KG1 (cell line): ENCODE results near the gene DLX2.
"Not testable (repeated sequence)": the region's sequence is repeated elsewhere in the genome, so short reads cannot be mapped to it uniquely, and the experiment has no call there.

Source experiments
- DNase-seq: peaks from one replicate; lab custom pipeline; 2025; lab: John Stamatoyannopoulos, UW

DLX2 gene

DNA sequence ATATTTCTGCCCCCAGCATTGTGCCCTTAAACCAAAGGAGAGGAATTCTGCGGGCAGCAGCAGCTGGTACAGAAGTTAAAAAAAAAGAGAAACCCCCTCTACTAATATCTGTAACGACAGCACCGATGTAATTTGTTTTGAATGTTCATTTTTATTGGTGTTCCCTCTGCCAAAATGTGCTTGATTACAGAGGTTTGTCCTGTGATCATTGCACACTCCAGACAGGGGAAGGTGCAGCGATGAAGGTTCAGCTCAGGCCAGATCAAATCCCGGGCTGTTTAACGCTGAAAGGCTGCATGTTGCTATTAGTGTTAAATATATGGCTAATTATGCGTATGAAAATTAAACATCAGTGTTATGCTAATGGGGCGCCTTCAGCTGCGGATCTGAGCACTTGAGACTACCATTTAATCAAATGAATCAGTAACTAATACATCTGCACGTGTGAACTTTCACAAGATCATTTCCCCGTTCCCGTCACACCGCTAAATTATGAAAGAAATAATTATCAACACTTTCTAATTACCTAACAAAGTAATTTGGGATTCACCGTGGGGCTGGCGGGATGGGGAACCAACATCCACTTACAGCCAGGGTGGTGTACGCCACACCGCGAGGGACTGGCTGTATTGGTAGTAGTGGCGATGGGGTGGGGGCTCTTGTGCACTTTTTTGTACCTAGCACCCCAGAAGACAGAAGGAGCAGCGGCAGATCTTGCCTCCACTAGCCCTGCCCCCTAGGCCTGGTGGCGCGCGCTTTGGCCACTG lies 18.9 kb downstream of the DLX2 start:
- DNase-seq: no peak

DNA sequence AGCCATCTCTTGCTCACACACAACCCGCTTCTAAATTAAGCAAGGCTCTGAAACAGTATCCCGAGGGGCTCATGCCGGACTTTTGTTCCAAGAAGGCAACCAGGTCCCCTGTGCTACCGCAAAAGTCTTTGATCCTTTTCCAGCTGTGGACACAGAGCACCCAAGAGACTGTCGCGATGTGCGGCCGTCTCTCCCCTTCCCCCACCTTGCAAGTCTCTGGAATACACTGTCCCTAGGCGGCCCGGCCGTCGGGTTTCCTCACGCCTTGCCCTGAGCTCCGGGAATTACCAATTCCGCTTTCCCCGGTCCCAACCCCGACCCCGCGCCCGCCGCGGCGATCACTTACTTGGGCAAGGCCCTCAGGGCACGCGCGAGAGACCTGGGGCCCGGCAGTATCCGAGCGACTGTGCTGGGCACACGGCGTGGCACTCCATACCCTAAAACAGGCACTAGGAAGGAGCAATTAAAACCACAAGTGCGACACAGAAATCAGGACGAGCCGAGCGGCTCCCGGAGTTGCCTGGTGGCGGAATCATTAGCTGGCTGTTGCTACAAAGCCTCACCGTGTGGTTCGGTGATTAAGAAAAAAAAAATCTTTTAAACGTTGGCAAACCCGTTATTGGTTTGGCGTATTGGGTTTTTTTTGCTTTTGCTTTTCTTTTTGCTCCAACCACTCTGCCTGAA lies 19.6 kb downstream of the DLX2 start:
- DNase-seq: no peak

DNA sequence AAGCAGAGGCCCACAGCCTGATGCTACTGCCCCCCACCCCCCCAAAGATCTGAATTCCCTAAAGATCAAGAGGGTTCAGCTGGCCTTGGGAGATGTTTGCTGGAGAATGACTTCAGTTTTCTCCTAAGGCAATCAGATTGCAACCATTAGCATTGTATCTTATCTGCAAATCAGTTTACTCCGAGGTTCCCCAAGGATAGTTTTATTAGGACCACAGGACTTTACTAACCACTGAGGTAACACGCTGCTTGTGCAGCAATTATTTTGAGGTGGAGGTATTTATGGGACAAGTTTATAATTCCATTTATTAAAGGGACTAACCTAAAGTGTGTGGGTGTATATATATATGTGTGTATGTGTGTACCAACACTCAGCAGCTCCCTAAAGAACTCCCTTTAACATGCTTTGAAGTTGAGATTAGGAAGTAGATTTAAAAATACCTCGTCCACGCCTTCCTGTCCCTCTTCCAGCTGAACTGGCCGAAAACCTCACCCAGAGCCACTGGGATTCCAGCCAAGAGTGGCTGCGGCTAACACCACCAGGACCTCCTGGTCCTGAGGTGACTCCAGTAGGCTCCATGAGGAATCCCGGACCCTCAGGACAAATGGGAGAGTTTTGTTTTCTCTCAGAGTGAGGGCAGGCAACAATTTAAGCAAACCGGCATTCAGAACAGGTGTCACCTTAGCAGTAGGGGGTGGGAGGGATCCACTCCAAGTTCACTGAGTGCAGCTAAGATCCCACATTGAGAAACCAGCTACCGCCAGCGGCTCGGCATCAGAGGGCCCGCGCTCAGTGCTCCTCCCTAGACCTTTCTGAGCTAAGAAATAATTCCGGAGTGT lies 20.4 kb downstream of the DLX2 start:
- DNase-seq: no peak

DNA sequence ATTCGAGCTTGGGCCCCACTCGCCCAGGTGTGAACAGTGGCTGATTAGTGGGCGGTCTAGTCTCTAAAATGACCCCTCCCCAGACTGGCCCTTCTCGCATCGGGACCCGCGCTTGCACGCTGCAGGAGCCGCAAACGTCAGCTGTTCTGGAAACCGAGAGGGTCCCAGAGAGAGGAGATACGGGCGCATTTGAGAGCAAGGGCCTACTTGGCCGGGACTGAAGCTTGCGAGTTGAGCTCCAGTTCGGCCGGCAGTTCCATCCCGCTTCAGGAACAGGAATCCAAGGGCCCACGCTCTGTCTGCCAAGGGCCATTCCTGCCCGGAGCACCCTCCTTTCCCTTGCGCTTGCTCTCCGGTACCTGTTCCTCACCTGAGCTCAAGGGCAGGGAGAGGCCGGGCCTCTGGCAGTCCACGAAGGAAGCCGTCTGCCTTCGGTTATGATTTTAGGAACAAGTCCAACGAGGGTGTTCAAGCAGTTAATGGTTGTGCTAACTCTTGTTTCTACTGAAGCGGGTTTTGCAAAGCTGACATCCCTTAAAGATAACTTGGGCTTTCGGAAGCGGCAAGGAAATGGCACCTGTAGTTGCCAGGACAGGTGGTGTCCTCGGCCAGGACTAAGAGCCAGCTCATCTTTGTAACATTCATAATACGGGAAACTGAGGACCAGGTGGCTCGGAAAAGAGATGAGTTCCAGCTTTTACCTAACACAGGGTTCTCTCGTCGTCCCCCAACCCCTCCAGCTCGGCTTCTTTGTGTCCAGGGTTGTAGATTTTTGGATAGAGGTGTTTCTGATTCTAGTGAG lies 21.3 kb downstream of the DLX2 start:
- no peak for DNase-seq

DNA sequence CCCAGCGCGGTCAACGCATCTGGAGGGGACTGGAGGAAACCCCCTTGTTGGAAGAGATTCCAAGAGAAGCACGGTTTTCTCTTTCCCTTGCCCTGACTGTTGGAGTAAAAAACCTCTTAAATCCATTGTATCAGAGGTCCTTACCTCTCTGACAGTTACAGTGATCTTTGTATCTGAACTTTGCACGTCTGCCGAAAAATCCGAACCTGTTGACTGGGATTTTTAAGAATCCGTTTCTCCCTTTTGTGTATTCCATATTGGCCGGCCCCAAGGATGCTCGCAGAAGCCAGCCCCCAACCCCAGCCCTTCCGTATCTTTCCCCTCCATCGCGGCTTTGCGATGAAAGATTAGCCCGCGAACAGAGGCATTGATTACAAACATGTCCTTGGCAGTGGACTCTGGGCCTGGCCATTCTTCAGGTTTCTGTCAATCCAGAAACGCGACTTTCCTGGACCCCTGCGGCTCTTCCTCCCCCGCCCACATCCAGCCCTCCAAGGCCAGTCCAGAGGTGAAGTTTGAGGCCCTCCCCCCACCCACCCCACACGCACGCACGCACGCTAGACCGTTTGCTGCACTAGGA lies 22.0 kb downstream of the DLX2 start:
- DNase-seq: no peak

DNA sequence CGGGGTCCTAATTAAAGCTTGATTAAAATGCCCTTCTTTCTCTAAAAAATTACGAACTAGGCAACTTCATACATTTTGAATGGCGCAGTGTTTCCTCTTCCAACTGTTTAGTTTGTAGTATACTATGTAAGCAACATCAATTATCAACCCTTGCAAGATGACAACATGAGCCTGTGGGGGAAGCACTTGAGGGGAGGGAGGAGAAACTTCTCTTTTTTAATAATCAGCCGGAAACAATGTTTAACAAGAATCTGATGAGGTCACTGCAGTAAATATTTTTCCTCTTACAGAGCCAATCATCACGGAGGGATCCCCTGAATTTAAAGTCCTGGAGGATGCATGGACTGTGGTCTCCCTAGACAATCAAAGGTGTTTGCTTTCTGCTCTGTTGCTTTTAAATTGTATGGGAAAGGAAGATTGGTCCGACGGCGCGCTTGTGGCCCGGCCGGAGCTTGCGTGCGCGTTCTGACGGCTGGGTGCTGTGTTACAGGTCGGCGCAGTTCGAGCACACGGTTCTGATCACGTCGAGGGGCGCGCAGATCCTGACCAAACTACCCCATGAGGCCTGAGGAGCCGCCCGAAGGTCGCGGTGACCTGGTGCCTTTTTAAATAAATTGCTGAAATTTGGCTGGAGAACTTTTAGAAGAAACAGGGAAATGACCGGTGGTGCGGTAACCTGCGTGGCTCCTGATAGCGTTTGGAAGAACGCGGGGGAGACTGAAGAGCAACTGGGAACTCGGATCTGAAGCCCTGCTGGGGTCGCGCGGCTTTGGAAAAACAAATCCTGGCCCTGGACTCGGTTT lies 22.7 kb downstream of the DLX2 start:
- no peak for DNase-seq

DNA sequence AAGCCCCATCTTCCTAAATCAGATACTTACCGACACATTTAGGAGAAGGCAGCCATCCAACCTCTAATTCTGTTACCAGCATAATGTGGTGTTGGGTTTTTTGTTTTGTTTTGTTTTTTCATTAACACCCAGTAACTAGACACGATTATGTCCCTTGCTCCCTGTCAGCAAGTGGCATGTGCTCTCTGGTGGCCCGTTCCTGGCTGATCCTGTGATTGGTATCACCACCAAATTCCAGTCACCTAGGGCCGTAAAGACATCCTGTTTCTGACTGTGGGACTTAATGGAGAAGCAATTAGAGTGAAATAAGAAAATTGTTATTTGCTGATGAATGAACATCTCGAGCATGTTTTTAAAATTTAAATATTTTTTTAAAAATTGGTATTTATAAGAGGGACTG lies 23.3 kb downstream of the DLX2 start:
- DNase-seq: no peak

DNA sequence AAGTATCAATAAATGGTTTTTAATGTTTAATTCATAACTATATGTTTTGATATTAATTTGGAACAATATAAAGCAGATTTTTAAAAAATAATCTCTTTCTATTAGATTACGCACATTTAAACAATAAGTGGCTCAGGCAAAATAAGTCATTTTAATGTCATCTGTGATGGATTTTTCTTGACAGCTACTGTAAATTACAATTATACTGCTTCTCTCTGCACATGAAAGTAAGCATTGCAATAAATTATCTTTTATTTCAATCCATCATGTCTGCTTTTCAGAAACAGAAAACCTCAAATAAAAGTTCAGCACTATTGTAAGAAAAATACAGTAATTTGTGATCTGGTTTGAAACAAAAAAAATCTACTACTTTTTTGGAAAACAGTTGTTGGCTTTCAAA lies 28.4 kb downstream of the DLX2 start:
- DNase-seq: no peak

DNA sequence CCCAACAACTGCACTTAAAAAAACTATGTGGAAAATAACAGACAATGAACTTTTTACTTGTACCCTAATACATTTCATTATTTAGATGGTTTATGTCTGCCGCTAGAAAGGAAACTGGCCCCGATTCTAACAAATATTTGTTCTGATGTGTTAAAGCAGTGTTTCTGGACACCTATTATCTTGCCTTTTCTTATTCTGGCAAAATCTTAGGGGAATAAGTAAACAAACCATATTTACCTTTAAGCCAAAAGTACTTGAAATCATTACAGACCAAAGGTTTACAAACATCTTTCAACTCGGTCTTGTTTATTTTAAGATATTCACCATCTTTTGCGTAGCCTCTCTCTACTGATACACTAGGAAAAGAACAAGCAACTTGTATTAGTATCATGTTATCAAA lies 29.2 kb downstream of the DLX2 start:
- no peak for DNase-seq

DNA sequence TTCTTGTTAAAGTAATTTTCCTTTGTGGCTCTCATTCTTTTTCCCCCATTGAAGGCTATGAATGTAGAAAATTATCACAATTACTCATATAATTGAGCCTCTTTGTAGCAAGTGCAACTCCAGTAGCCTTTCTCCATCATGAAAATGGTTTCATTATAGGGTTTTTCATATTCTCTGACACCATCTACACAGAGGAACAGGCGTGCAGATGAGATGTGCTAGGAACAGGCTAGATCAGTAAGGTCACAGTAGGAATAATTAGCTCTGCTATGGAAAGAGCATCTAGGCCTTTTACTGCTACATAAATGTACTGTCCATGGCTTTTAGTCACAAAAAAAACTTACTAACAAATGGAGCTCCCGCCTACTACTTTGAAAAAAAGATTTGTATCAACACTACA lies 30.0 kb downstream of the DLX2 start:
- DNase-seq: no peak

DNA sequence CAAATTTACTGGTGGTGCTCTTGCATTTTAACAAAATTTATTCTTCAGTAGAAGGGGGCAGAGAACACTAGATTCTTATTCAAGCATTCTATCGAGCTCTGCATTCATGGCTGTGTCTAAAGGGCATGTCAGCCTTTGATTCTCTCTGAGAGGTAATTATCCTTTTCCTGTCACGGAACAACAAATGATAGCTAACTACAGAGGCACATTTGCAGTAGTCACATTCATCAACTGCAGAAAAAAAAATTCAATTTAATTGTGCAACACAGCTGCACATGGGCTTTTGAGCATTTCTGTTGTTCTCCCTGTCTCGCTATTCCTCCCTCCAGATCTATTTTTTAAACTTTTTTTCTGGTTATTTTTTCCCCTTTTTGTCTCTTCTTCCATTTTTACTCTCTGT lies 30.4 kb downstream of the DLX2 start:
- DNase-seq: no peak

DNA sequence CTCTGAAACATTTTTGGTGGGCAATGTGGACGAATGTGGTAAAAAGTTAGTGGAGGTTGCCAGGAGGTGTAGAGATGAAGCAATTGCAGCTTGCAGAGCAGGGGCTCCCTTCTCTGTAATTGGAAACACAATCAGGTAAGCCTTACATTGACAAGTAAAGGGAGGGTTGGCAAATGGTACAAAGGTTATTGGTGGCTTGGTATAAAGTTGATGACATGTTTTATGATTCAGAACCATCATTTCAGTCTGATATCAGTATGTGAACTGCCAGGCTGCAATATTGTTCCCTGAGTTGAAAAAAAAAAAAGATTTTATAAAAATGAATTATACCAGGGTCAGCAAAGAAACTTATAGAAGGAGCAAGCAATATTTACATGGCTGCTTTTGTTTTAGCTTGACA lies 31.8 kb downstream of the DLX2 start:
- DNase-seq: no peak

DNA sequence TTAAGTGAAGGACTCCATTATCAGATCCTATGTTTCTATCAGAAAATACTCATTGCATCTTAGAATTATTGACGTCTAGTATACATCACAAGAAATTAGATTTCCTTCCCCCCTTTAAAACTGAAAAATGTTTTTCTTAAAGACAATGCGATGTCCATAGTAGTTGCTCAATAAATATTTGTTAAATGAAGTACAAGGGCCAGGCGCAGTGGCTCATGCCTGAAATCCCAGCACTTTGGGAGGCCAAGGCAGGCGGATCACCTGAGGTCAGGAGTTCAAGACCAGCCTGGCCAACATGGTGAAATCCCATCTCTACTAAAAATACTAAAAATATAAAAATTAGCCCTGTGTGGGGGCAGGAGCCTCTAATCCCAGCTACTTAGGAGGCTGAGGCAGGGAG lies 34.8 kb downstream of the DLX2 start:
- not testable (repeated sequence) for DNase-seq

DNA sequence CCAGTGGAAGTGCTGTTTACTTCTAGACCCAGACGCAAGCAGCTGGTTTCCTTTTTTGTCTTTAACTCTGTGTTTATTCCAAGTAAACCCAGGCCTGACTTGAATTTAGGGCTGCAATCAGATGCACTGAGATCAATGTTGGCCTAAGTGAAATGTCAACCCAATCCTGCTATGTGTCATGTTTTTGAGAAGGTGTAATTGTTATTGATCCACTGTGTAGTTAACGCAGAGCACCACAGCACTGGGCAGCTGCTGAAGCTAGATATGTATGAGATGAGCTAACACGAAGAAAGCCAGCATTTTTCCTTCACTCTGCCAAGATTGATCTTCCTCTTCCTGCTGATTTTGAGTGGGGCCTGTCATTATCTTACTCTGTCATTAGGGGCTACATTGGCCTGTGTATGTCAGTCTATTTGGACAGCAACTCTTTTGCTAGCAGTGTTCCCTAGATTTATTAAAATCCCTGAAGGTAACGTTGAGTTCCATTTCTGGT lies 36.3 kb downstream of the DLX2 start:
- no peak for DNase-seq

DNA sequence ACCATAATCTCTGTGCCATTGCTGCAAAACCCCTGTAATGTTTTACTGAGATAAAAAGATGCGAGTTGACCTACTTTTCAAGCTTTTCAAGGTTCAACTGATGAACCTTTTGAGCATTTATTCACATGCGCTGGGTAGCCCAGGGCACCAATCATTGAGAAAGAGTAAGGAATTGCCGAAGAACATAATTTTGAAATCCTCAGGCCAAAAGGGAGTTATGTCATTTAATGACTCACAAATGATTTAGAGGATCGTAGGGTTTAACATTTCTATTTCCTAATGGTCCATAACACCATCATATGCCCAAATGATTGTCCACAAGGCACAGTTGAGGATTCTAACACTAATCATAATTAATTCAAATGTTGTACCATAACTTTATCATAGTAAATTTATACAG lies 37.6 kb downstream of the DLX2 start:
- no peak for DNase-seq

DNA sequence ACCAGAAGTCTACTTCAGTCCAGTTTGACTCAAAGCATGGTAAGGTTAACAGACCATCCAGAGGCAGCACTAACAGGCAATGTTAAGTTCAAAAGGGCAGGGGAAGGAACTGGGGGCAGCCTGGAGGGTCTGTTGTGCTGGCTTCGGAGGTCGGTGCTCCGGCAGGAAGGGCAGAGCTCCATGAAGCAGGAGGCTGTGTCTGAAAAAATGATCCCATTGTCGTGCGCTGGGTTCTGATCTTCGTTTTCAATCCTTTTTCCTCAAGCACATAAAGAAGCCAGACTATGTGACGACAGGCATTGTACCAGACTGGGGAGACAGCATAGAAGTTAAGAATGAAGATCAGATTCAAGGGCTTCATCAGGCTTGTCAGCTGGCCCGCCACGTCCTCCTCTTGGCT lies 39.3 kb downstream of the DLX2 start:
- no peak for DNase-seq

DNA sequence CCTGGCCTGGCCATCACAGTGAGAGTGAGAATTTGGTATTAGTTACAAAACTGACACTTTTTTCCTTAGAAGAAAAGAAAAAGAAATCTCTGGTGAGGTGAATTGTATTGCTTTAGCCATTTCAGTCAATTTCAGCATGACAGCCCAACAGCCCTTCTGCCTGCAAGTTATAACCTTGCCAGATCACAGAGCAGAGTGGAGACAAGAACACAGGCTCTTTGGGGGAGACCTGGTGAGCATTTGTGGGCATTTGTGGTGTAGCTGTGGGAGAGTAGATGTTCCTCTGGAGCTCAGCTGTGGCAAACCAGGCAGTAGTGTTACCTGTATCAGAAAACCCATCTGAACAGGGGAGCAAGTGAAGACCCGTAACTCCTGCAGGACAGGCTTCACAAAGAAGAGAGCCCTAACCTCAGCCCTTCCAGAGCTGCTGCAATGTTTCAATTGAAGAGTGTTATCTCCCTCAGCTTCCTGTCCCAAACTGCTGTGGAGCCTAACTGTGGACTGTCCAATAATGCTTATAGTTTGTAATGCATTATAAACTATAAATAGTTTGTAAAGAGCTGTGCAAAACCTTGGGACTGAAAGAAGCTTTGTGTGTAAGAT lies 40.2 kb downstream of the DLX2 start:
- no peak for DNase-seq

DNA sequence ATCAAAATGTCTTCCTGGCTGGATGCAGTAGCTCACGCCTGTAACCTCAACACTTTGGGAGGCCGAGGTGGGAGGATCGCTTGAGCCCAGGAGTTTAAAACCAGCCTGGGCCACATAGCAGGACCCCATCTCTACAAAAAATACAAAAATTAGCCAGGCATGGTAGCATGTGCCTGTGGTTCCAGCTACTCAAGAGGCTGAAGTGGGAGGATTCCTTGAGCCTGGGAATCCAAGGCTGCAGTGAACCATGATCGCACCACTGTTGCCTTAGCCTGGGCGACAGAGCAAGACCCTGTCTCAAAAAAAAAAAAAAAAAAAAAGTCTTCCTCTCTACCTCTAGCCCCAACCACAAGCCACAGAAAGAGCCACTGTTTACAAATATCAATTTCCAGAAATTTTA lies 42.6 kb downstream of the DLX2 start:
- DNase-seq: not testable (repeated sequence)

DNA sequence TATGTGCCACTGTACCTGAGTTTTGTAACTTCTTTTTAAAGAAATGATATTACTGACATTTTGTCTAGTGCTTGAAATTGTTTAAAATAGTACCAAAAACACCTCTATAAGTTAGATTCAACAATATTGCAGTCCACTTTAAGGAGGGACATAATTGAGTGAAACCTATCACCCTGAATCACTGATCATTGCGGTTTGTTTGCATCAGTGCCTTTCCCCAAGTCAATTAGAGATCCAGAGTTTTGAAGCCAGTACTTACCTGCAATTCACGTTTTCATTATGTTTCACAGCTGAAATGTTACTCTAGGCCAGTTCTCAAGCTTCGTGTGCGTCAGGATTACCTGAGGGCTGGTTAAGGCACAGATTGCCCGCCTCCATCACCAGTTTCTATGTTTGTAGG lies 44.0 kb downstream of the DLX2 start:
- DNase-seq: no peak

DNA sequence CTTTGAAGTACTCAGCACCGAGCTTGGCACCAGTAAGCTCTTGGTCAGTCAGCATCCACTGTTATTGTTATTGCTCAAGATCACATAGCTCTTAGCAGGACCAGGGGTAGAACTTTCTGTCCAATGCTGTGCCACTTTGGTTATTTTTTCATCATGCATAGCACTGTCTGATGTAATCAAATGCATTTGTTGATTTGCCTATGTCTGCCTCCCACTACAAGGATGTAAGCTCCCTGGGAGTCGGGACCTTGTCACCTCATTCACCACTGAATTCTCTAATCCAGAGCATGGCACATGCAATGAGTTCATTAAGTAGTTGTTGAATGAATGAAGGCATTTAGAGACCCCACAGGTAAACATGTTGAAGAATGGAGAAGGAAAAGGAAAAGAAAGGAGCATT lies 46.4 kb downstream of the DLX2 start:
- DNase-seq: no peak
